ENCODE measurements around the gene ZNF485. TPM values are rescaled to one million over a fixed set of nuclear protein-coding genes. Genes with fewer than 3 reads are reported as not detected.

Gene ZNF485
- total and polyA plus RNA-seq, 2 donors (not counting 1 experiment from before 2014, with no cell fraction given), result 4.8 to 8.4 TPM

GRCh38 chr10:43591303-43591904 is 14.8 kb upstream of the ZNF485 start:
- Histone ChIP-seq H3K4me1 (ENCODE audit: control insufficient read depth in 2 of 2, insufficient read depth in 2 of 2, low read length in 2 of 2) (peaks cover 14 to 20% of the 10 kb centered on the region in 2 donors), H2AFZ (ENCODE audit: insufficient read depth, low read depth, low read length, poor library complexity, severe bottlenecking) (no peak overlapping the region), H3K27ac (ENCODE audit: low read length in 2 of 2) (no peak overlapping the region), H3K4me3 (ENCODE audit: control extremely low read depth in 1 of 5, extremely low read depth in 1 of 5, insufficient read depth in 1 of 5, low read depth in 2 of 5, low read length in 4 of 5) (no peak overlapping the region), H3K36me3 (replicated peaks in 1 of 2; ENCODE audit: control extremely low read depth in 1 of 2, control insufficient read depth in 1 of 2, extremely low read depth in 1 of 2, insufficient read depth in 2 of 2, low read length in 1 of 2) (no peaks in the 10 kb centered on the region), H3K9ac (ENCODE audit: low read length) (no peak overlapping the region), H3K9me3 (ENCODE audit: control extremely low read depth in 1 of 3, control insufficient read depth in 2 of 3, insufficient read depth in 1 of 3, low read length in 2 of 3) (peaks cover 0 to 3% (median 0%) of the 10 kb centered on the region in 3 donors), H4K20me1 (ENCODE audit: control insufficient read depth, insufficient read depth, low read length, poor library complexity, severe bottlenecking) (no peaks in the 10 kb centered on the region), H3K27me3 (replicated peaks in 1 of 4; ENCODE audit: control extremely low read depth in 1 of 4, control insufficient read depth in 3 of 4, insufficient read depth in 4 of 4, low read length in 3 of 4) (peaks cover 0 to 10% (median 0%) of the 10 kb centered on the region in 4 experiments), H3K79me2 (ENCODE audit: control insufficient read depth, insufficient read depth, low read length) (no peaks in the 10 kb centered on the region), H3K4me2 (replicated peaks; ENCODE audit: low read depth, low read length, poor library complexity, severe bottlenecking) (no peak overlapping the region)
- Mint-ChIP-seq H3K27me3 (peaks cover 15% of the 10 kb centered on the region), H3K9me3 (ENCODE audit: insufficient read depth) (peaks cover 6% of the 10 kb centered on the region), H3K27ac (no peak overlapping the region), H3K4me1 (peaks cover 25% of the 10 kb centered on the region), H3K4me3 (no peak overlapping the region)
- POLR2A ChIA-PET, result no interaction called here
- no peak for ATAC-seq (ENCODE audit: low read depth)
- intact Hi-C loops (cut with micrococcal nuclease), result no loop called here
- no peak for DNase-seq
- WGBS (ENCODE audit: insufficient coverage), result 100% methylated on average over 1 of the region's 5 CpGs
- CTCF ChIA-PET, result no interaction called here
- TF ChIP-seq CTCF (IDR thresholded peaks at IDR 0.05), result no peak
- TF ChIP-seq EZH2 (IDR thresholded peaks at IDR 0.05; ENCODE audit: borderline replicate concordance, insufficient read depth, low read depth, low read length, poor library complexity, severe bottlenecking), result no peak

- no peak for TF ChIP-seq CTCF (IDR thresholded peaks at IDR 0.05)
- ChIA-PET CTCF (interaction anchor here (1.0 to 1.2 kb wide), 2 partner anchors 16 to 20 kb away, joined by 3 to 5 read pairs; no protein-coding TSS in a partner anchor), POLR2A (interaction anchor here (0.6 kb wide), 1 partner anchor 177 kb away, joined by 6 read pairs; no protein-coding TSS in a partner anchor)
- H3K27ac ChIP-seq (ENCODE audit: low read length in 2 of 2), result peak overlapping the region; percentile 9 to 15
- H3K4me1 ChIP-seq (ENCODE audit: control insufficient read depth in 2 of 2, insufficient read depth in 2 of 2, low read length in 2 of 2), result peaks cover 14 to 20% of the 10 kb centered on the region in 2 donors
- H3K27me3 ChIP-seq (replicated peaks in 1 of 4; ENCODE audit: control extremely low read depth in 1 of 4, control insufficient read depth in 3 of 4, insufficient read depth in 4 of 4, low read length in 3 of 4), result peaks cover 0 to 5% (median 0%) of the 10 kb centered on the region in 4 experiments
- peak overlapping the region; percentile 93 for H3K4me3 Mint-ChIP-seq
- peak overlapping the region; percentile 98 for H2AFZ ChIP-seq (ENCODE audit: insufficient read depth, low read depth, low read length, poor library complexity, severe bottlenecking)
- H3K9me3 Mint-ChIP-seq (ENCODE audit: insufficient read depth), result peaks cover 6% of the 10 kb centered on the region
- intact Hi-C loops (cut with micrococcal nuclease), result loop anchor here (1.0 kb wide), 1 partner anchor 21 kb away; the partner anchor contains the start of gene ZNF239
- peaks cover 26% of the 10 kb centered on the region for H3K4me1 Mint-ChIP-seq
- H3K4me2 ChIP-seq (replicated peaks; ENCODE audit: low read depth, low read length, poor library complexity, severe bottlenecking), result peak overlapping the region; percentile 70
- no peaks in the 10 kb centered on the region for H3K36me3 ChIP-seq (replicated peaks in 1 of 2; ENCODE audit: control extremely low read depth in 1 of 2, control insufficient read depth in 1 of 2, extremely low read depth in 1 of 2, insufficient read depth in 2 of 2, low read length in 1 of 2)
- peak overlapping the region; percentile 34 to 58 (median 51) for H3K4me3 ChIP-seq (ENCODE audit: control extremely low read depth in 1 of 5, extremely low read depth in 1 of 5, insufficient read depth in 1 of 5, low read depth in 2 of 5, low read length in 4 of 5)
- no peaks in the 10 kb centered on the region for H3K79me2 ChIP-seq (ENCODE audit: control insufficient read depth, insufficient read depth, low read length)
- ATAC-seq (ENCODE audit: low read depth) (peak; percentile 76), DNase-seq (peak; percentile 63)
- H3K27me3 Mint-ChIP-seq, result peaks cover 7% of the 10 kb centered on the region
- H3K27ac Mint-ChIP-seq, result peak overlapping the region; percentile 92
- 7% methylated on average over 7 of the region's 8 CpGs for WGBS (ENCODE audit: insufficient coverage)
- H3K9me3 ChIP-seq (ENCODE audit: control extremely low read depth in 1 of 3, control insufficient read depth in 2 of 3, insufficient read depth in 1 of 3, low read length in 2 of 3), result peaks cover 0 to 3% (median 0%) of the 10 kb centered on the region in 3 donors
- peak overlapping the region; percentile 58 for H3K9ac ChIP-seq (ENCODE audit: low read length)
- H4K20me1 ChIP-seq (ENCODE audit: control insufficient read depth, insufficient read depth, low read length, poor library complexity, severe bottlenecking), result no peaks in the 10 kb centered on the region
These were observed 11.2 kb upstream of the ZNF485 start for GRCh38 chr10:43594944-43595589.

Measured in B cell (primary cell).